GM19468 (cell line): Measurements from ENCODE around the gene ENAM.

Source experiments
- ATAC-seq: cut with Tn5 transposase; IDR thresholded peaks from one replicate; pipeline ENCODE4 v1.9.1; 2021; ENCODE audit warnings: mild to moderate bottlenecking, moderate library complexity, moderate number of reproducible peaks; ENCODE audit not compliant: unreplicated experiment; ENCODE audit errors: extremely low read depth

Gene ENAM, protein sequence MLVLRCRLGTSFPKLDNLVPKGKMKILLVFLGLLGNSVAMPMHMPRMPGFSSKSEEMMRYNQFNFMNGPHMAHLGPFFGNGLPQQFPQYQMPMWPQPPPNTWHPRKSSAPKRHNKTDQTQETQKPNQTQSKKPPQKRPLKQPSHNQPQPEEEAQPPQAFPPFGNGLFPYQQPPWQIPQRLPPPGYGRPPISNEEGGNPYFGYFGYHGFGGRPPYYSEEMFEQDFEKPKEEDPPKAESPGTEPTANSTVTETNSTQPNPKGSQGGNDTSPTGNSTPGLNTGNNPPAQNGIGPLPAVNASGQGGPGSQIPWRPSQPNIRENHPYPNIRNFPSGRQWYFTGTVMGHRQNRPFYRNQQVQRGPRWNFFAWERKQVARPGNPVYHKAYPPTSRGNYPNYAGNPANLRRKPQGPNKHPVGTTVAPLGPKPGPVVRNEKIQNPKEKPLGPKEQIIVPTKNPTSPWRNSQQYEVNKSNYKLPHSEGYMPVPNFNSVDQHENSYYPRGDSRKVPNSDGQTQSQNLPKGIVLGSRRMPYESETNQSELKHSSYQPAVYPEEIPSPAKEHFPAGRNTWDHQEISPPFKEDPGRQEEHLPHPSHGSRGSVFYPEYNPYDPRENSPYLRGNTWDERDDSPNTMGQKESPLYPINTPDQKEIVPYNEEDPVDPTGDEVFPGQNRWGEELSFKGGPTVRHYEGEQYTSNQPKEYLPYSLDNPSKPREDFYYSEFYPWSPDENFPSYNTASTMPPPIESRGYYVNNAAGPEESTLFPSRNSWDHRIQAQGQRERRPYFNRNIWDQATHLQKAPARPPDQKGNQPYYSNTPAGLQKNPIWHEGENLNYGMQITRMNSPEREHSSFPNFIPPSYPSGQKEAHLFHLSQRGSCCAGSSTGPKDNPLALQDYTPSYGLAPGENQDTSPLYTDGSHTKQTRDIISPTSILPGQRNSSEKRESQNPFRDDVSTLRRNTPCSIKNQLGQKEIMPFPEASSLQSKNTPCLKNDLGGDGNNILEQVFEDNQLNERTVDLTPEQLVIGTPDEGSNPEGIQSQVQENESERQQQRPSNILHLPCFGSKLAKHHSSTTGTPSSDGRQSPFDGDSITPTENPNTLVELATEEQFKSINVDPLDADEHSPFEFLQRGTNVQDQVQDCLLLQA

DNA sequence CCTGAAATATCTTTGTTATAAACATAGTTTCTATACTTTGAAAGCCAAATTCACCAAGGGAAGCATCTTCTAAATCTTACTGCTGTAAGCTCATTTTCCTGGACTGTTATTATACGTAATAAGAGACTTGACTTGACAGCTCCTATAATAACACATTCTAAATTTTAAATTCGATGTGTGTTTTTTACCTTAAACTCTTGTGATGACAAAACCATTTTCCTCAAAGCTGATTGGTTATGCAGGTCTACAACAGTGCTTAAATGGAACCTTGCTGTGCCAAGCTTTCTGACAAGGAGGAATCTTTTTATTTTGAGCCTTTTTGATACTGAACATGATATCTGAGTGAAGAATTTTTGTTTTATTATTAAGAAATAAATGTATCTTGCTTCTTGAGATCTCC is at the start of gene ENAM:
ENAM (plus strand) TSS at position 301 of the 400 bp plus-strand sequence. CDS start 757 bp downstream, outside the sequence.
- no peak for ATAC-seq

DNA sequence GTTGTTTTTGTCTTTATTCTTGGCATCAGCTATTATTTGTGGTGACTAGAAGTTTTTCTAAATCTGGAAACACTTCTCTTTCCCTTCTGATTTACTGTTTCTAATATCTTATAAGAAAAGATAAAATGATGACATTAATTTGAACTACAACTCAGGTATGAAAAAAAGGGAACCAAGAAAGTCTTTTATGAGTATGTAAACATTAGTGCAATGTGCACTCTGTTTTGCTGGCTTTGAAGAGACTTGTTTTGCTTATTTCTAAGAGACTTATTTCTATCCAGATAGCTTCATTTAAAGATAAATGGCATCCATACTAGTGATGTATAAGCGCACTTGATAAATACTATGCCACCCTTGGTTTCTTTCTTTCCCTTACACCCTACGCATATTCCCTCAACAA is 46.6 kb upstream of the ENAM start:
- no peak for ATAC-seq

DNA sequence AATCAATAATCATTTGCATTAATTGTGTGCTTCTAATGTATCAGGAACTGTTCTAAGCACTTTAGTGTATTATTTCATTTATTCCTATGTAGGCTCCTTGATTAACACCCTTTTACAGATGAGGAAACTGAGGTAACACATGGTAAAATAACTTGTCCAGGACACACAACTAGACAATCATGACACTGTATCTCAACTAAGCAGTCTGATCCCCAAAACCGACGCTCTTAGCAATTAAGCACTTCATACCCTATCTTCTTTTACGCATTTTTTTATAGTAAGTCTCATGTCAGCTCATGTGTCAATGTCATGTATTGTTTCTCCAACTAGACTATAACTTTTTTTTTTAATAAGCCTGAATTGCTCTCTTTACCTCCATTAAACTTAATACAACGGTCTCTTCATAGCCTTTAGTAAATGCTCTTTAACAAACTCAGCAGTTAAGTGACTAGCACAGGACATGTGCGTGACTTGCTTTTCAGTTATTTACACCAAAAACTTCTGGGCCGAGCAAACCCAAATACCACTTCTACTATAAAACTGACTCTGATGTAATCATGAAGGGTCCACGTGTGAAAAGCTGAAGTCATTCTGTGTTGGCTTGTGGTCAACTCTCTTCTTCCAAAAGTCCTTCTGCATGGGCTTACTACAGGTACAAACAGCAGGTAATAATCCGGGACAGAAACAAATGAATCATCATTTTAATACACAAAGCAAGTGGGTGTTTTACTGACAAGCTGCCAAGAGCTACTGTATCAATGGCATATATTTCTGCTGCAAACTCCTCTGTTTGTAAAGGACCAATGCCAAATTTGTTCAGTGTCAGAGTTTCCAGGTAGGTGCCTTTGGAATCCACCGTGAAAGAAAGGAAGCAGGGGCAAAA is 44.4 kb upstream of the ENAM start:
- ATAC-seq = no peak

DNA sequence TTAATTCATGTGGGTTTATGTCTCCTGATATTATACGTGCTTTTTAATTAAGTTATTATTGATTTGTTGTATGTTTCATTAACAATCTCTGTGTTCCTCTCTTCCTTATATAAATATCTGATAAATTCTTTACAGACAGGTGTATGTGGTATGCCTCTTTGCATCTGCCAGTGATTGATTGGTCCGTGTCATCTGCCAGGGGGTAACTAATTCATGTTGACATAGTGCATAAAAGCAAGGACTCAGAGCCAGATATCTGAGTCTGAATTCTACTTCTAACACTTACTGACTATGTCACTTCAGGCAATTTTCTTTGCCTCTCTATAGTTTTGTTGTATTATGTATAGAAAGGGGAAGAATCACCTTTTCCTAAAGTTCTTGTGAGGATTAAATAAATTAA is 41.7 kb upstream of the ENAM start:
- no peak for ATAC-seq

DNA sequence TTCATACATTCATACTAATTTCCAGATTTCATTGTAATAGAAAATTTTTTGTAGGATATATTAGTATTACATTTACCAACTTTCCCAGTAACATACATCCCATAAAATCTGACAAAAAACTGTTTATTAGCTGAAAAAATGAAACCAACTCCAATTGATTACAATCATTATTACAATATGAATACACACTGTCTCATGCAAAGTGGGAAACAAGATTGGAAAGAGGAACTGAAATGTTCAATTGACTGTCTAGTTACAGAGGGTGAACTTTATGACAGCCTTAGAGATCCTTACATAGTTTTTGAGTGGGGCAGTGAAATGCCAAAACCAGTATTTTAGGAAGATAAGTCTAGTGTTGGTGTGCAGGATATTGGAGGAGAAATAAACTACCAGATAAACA is 38.8 kb upstream of the ENAM start:
- ATAC-seq = peak; percentile 94

DNA sequence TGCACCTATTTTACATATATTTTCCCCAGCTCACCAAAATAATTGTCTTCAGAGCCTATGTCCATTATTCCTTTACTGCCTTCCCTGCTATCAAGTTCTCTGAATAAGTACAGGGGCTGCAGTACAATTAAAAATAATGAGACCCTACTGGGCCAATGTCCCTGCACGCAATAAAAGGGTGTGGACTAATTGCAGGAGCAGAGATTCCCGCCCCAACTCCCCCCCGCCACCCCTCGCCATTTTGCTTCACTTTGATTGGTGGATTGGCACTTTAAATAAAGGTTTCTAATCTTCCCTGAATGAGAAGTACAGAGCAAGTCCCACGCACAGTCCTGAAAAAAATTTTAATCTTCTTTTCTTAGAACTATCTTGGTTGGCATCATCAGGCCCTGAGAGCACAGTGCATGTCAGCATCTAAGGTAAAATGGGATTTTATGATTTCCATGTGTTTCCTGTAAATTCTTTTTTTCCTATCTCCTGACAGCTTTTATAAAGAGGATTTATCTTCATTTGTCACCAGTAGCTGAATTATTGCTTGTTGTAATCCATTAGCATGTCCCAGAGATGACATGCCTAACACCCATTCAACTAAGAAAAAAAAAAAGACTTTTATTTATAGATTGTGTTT is 36.5 kb upstream of the ENAM start, which contains the start of gene AMBN:
AMBN (plus strand) TSS at position 302 of the 628 bp plus-strand sequence; CDS start at position 405, 103 bp downstream.
- ATAC-seq = no peak

DNA sequence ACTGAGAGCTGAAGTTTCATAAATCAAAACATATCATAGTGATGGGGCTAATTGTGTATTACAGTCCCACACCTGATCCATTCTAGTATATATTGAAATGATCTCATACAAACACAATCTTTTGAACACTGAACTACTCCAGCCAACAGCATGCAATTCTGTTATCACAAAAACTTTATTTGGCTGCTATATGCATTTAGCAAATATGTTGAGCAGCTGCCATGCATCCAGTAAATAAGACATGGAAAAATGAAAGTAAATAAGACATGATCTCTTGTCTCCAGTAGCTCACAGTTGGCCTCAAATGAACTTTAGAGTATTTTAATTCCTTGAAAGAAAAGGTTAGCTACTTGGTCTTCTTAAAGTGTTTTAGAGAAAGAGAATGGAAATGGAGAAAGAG is 34.3 kb upstream of the ENAM start:
- no peak for ATAC-seq

DNA sequence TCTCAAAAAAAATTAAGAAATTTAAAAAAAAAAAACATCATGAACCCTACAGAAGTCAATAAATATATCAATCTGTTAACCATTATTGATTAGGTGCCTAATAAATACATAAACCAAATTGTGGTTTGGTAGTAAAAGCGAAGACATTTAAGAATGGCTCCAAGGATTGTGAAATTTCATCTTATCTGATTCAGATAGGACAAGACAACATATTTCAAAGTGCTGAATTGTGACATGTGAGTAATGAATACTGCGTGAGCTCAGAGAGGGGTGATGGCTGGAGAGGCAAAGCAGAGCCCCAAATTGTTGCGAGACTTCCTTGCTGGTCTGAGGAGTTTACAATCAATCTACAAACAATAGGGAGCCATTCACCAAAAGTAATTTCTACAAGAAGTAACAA is 28.2 kb upstream of the ENAM start:
- ATAC-seq = no peak

DNA sequence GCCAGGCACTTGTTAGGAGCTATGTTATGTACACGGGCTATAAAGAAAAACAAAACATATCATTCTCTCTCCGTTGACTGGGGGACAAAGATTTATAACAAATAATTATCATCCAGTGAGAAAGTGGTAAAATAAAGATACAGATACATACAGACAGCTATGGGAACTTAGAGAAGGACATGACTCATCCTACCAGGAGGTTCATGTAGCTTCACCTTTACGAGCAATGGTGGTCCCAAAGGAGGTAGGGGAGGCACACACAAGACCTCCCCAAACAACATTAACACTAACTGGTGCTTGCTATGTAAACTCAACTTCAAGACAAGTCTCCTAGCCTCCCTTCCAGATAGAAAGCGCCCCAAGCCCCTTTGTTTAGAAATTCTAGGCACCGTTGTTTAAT is 27.6 kb upstream of the ENAM start:
- ATAC-seq = no peak

DNA sequence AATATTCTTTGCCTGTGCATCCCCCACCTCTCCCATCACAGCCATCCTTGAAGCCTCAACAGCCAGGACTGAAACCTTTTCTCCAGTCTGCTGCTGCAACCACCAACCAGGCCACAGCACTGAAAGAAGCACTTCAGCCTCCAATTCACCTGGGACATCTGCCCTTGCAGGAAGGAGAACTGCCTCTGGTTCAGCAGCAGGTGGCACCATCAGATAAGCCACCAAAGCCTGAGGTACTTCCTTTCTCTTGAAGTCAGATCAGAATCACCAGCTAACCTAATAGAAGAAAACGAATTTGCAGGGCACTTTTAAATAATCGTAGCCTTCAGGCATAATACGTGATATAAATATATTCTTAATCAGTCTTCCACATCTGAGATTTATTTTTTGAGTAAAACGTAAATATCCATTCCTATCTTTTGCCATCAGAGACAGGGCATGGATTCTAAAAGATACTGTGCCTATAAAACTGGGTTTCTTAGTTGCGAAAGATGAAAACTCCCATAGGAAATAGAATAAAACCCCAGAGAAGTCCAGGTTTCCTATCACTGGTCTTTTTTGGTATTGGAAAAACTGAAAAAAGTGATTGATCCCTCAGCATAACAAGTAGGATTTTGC is 27.0 kb upstream of the ENAM start:
- peak; percentile 83 for ATAC-seq

DNA sequence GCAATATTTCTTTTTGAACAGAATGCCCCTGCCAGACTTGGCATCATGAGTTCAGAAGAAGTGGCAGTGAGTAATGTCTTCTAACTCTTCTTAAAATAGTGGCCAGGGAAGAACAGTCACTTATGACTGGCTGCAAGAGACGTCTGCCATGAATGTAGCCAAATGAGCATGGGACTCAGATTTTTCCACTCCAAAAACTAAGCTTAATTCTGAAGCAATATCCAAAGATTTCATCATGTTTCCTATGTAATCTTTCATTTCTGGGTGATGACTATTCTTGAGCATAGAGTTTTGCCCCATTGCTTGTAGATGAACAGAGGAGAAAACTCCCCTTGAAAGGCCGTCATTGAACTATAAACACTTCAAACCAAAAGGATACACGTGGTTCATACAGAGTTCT is 24.7 kb upstream of the ENAM start:
- no peak for ATAC-seq

DNA sequence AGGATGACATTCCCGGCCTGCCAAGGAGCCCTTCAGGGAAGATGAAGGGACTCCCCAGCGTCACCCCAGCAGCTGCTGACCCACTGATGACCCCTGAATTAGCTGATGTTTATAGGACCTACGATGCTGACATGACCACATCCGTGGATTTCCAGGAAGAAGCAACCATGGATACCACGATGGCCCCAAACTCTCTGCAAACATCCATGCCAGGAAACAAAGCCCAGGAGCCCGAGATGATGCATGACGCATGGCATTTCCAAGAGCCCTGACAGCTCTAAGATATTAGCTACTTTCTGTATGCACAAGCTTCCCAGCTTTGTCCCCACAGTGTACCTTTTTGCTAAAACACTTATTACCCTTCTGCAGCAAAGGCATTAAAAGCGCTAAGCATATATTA is 22.1 kb upstream of the ENAM start:
- ATAC-seq = no peak

DNA sequence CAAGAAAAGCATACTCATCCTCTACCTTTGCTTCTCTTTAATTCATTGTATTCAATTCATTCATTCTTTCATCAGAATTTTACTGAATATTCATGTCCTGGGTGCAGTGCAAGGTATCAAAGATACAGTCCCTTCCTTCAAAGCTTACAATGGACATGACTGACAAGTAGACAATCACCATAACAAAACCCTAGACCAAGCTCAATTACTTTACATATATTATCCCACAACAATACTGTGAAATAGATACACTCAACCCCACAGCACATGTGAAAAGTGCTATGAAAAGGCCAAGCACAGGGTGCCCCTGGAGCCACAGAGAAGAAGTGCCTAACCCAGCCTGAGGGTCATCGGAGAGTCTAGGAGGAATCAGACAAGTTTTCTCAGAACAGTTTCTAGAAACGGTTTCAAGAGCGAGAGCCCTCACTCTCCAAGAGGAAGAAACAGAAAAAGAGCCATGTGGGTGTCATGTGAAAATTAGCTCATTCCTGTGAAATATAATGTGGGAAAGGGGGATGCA is 21.1 kb upstream of the ENAM start:
- ATAC-seq = no peak

DNA sequence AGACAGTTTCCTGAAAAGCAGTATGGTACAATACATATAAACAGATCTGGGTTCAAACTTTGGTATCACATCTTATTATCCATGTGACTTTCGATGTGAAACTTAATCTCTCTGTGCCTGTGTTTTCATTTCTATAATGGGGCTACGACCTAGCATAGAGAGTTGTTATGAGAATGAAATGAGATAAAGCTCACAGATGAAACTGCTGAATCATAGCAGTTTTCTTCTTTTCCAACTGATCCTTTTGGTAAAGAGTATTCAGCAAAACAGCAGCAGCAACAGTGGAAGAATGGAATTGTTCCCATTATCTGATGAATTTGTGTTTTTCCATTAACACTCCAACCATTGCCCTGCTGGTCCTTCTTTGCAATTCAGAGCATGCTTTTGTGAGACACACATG is 20.2 kb upstream of the ENAM start:
- no peak for ATAC-seq

DNA sequence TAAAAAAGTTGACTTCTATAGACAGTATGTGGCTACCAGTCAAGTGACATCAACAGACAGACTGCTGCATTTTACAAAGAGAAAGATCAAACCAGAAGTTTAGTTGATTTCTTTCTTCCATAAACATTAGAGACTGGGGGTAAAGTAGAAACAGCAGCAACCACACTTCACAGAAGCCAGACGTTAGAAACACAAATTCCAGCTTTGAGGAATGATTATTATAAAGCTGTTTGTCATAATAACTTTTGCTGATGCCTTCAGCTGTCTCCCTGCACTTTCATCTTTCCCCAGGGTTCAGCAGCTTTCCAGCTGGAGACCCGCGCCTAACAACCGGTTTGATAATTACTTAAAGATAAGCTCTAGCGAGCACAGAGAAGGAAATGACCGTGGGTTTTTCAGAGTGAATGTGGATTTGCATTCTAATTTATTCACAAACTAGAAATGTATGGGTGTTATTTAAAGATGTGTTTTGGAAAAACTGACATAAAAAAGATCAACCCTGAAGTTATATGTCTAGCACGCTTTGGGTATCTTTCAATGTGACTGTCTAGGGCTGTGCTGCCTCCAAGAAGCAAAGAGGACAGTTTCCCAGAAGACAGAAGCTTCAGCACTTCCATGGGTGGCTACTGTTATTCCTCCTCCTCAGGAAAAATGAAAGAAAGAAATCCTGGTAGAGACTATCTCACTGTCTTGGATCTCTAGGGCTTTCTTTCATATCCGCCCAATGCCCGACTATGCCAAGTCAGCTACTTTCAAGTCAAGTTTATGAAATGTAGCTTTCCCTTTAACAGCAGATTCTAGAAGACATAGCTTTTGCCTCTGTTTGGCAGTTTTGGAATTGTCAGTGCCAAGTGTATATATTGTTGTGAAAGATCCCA is 15.0 kb upstream of the ENAM start:
- ATAC-seq = peak; percentile 59

DNA sequence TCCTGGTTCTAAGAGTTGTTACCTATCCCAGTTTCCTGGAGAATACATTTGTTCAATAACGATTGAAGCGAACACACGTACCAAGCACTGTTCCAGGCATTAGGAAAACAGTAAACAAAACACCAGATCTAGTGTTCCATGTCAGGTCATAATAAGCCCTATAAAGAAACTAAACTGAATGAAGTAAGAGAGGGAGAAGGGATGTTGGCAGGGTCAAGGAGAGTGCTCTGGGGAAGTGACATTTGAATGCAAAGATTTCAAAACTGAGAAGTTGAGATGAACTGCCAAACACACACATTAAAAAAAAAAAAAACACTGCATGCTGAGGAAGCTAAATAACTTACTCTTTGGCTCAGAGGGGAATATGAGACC is 14.4 kb upstream of the ENAM start:
- ATAC-seq = no peak

DNA sequence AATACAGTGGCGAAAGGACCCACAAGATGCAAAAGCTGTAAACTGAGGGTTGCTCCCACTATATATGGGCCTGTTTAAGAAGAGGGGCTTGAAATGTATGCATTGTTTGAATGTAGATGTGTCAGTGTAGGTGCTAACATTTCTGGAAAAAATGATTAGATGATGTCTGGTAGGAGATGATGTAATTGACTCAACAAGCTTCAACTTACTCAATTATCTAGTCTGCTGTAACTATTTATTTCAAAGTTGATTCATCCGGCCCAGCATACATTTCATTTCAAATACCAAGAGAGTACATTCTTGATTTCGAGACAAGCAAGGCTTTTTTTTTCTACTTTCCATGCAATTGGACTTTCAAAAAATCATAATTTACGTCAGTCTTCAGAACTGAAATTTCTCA is 9.3 kb upstream of the ENAM start:
- ATAC-seq = no peak

DNA sequence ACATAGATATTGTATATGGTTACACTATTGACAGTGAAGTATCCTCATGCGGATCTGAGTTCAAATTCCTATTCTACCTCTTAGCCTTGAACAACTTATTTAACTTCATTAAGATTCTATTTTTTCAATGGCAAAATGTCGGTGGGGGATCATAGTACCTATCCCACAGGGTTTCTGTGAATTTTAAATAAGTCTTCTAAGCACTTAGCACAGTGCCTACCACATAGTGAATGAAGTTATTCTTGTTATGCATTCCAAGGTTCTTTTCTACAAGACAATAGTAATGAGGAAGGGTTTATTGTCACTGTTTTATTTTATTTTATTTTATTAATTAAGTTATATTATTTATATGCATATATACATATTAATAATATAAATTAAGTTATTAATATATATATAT is 8.8 kb upstream of the ENAM start:
- ATAC-seq = no peak
